ENCODE data around the gene GRWD1.

Gene GRWD1

GRCh38 chr19:48497728-48498594, 52.2 kb downstream of the GRWD1 start:
- ChIA-PET CTCF (interaction anchor here (3.1 to 3.2 kb wide), 2 partner anchors 7 to 86 kb away, joined by 9 to 14 read pairs; no protein-coding TSS in a partner anchor), POLR2A (no interaction called here)
- no peak for TF ChIP-seq CTCF (IDR thresholded peaks at IDR 0.05; ENCODE audit: control extremely low read depth, extremely low read depth, low read depth, missing control alignments)
- no peak for DNase-seq (ENCODE audit: extremely low spot score)

- no peak for DNase-seq (ENCODE audit: extremely low spot score)
- ChIA-PET POLR2A (no interaction called here), CTCF (interaction anchor here (1.0 kb wide), 1 partner anchor 86 kb away, joined by 3 read pairs; no protein-coding TSS in a partner anchor)
- no peak for TF ChIP-seq CTCF (IDR thresholded peaks at IDR 0.05; ENCODE audit: control extremely low read depth, extremely low read depth, low read depth, missing control alignments)
These were observed 53.0 kb downstream of the GRWD1 start for GRCh38 chr19:48498595-48499311.

DNA sequence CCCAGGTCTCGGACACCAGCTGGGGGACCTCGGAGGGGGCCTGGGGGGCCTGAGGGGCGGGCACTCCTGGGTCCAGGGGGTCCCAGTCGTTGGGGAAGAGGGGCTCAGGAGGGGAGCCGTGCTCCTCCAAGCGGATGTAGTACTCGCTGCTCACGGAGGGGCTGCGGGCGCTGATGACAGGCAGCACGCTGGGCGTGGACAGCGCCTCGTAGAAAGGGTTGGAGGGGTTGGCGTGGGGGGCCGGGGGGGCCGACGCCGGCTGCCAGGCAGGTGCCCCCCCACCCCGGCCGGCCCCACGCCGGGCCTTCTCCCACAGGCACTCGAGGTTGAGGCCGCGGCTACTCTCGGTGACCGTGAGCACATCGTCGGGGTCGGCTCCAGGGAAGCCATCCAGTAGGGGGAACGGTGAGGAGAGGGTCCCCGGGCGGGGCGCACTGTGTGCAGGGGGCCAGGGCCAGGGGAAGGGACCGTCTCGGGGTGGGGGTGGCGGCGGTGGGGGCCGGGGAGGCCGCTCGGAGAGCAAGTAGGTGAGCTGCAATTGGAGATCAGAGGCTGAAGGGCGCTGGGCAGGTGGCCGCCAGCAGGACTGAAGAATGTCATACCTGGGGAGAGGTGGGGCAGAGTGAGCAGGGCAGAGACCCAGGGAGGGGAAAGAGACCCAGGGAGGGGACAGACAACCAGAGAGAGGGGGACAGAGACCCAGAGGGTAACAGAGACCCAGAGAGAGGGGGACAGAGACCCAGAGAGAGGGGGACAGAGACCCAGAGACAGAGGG, 53.7 kb downstream of the GRWD1 start:
- TF ChIP-seq CTCF (IDR thresholded peaks at IDR 0.05; ENCODE audit: control extremely low read depth, extremely low read depth, low read depth, missing control alignments): no peak
- ChIA-PET CTCF (interaction anchor here (1.0 kb wide), 1 partner anchor 85 kb away, joined by 3 read pairs; no protein-coding TSS in a partner anchor), POLR2A (no interaction called here)
- DNase-seq (ENCODE audit: extremely low spot score): no peak

DNA sequence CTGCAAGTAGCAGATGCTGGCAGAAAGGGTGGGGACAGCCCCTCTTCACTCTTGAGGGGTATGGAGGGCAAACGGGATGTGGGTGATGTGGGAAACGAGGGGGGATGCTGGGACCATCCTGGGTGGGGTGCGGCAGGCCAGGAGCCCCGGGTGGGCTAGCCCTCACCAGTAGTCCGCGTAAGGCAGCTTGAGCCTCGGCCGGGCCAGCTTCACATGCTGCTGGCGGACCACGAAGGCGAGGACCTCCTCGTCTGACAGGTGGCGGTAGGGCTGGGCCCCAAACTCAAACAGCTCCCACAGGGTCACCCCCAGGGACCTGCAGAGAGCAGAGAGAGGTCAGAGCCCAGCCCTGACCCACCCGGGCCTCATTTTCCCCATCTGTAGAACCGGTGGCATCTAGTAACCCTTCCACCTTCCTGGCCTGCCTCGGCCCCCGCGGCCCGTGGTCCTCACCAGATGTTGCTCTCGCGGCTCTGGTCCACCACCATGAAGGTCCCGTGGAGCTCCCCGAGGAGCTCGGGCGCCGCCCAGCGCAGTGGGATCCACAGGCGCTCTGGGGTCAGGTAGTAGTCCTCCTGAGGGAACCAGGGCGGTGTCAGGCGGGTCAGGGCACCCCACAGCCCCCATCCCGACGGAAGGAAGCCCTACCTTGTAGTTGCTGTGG, 55.2 kb downstream of the GRWD1 start:
- no peak for DNase-seq (ENCODE audit: extremely low spot score)
- TF ChIP-seq CTCF (IDR thresholded peaks at IDR 0.05; ENCODE audit: control extremely low read depth, extremely low read depth, low read depth, missing control alignments): no peak
- POLR2A ChIA-PET: interaction anchor here (0.6 kb wide), 1 partner anchor 36 kb away, joined by 3 read pairs; no protein-coding TSS in a partner anchor
- CTCF ChIA-PET: interaction anchor here (1.7 kb wide), 1 partner anchor 11 kb away, joined by 12 read pairs; no protein-coding TSS in a partner anchor

- ChIA-PET CTCF (interaction anchor here (0.7 to 8.3 kb wide), 5 partner anchors 9 to 107 kb away, joined by 4 to 133 read pairs (median 5); no protein-coding TSS in a partner anchor), POLR2A (interaction anchor here (0.6 kb wide), 2 partner anchors 100 to 461 kb away, joined by 3 to 6 read pairs; no protein-coding TSS in a partner anchor)
- DNase-seq (ENCODE audit: extremely low spot score): peak; percentile 82
These were observed 55.9 kb downstream of the GRWD1 start for GRCh38 chr19:48501494-48502349.

More at GRCh38 chr19:48501494-48502349, 55.9 kb downstream of the GRWD1 start:
- no peak for TF ChIP-seq CTCF (IDR thresholded peaks at IDR 0.05; ENCODE audit: control extremely low read depth, extremely low read depth, low read depth, missing control alignments)

Measured in GM10248 (cell line).